Hematopoietic multipotent progenitor cell treated with erythropoietin and hydrocortisone succinate and interleukin-3 and kit ligand, for 17 days (in vitro differentiated cells): ENCODE data around the gene CBLB.

Experiments
- DNase-seq: peaks from one replicate; pipeline ENCODE4 v3.0.0-alpha.2; 2015; ENCODE audit warnings: low spot score

Gene CBLB

GRCh38 chr3:105616374-105617121 is 252.3 kb downstream of the CBLB start:
- no peak for DNase-seq

- no peak for DNase-seq
These were observed 253.0 kb downstream of the CBLB start for GRCh38 chr3:105615814-105616213.

- no peak for DNase-seq
These were observed 254.4 kb downstream of the CBLB start for GRCh38 chr3:105614288-105615030.

- no peak for DNase-seq
These were observed 255.7 kb downstream of the CBLB start for GRCh38 chr3:105613120-105613519.

- DNase-seq, result no peak
These were observed 257.3 kb downstream of the CBLB start for GRCh38 chr3:105611304-105612192.

- no peak for DNase-seq
These were observed 258.3 kb downstream of the CBLB start for GRCh38 chr3:105610473-105610872.

GRCh38 chr3:105608623-105609022 is 260.2 kb downstream of the CBLB start:
- DNase-seq, result no peak

- no peak for DNase-seq
These were observed 262.8 kb downstream of the CBLB start for GRCh38 chr3:105606016-105606415.
